ENCODE results near the gene FLVCR2.
"Not testable (repeated sequence)": the region's sequence is repeated elsewhere in the genome, so short reads cannot be mapped to it uniquely, and the experiment has no call there.

Gene FLVCR2

DNA sequence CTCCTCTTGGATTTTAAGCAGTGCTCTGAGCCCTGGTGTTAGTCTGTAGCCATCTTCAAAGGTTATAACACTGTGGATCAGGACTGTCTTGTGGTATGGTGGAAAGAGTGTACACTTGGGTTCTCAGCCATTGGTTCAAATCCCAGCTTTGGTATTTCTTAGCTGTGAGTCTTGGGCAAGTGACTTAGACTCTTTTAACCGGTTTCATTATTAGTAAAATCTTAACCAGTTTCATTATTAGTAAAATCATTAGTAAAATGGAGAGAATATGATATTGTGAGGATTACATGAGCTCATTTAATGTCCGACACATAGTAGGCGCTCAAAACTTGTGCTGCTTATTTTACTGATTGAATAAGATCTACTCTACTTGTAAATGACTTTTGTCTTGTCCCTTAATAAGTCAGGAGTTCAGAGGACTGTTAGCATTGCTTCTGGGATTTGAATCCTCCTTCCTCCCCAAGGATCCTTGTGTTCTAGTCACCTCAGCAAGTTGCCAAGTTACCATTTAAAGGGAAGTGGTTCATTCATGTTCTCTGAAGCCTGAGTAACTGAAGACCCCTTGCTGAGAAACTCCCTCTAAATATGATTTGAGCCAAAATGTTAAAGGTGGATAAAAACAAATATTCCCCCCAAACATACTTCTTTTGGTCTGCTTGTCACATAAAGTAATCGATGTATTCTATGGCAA, 95.1 kb downstream of the FLVCR2 start:
- DNase-seq = no peak

- DNase-seq = no peak
These were observed 97.0 kb downstream of the FLVCR2 start for GRCh38 chr14:75675265-75675960.

DNA sequence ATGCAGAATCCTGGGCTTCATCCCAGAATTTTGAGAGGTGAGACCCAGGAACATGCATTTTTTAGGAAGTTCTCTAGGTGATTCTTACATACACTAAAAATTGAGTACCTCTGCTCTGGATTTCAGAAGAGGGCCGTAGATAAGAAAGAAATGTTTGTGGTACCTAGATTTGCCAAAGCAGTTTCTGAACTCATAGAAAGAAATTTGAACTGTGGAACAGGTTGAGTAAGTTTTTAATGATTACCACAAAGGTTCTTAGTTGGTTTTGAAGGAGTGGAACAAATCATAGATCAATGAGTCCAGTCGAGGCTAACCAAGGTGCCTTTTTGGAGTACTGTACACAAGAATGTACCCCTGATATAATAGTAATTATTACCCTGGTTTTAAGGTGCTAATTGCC, 107.5 kb downstream of the FLVCR2 start:
- DNase-seq = no peak

- DNase-seq = no peak
These were observed 110.6 kb downstream of the FLVCR2 start for GRCh38 chr14:75689012-75689411.

DNA sequence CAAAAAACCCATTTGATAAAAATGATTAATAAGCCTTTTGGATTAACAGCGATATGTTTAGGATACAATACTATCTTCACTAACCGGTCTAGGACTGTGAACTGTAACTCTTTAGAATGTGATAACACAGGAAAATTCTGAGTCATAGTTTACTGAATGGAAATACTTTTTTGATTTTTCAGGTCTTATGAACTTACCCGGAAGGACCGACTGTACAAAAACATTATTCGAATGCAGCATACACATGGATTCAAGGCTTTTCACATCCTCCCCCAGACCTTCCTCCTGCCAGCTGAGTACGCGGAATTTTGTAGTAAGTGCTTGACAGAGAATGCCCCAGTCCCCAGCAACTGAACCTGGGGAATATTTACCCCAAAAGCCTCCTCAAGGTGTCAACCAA, 111.6 kb downstream of the FLVCR2 start:
- DNase-seq = no peak

DNA sequence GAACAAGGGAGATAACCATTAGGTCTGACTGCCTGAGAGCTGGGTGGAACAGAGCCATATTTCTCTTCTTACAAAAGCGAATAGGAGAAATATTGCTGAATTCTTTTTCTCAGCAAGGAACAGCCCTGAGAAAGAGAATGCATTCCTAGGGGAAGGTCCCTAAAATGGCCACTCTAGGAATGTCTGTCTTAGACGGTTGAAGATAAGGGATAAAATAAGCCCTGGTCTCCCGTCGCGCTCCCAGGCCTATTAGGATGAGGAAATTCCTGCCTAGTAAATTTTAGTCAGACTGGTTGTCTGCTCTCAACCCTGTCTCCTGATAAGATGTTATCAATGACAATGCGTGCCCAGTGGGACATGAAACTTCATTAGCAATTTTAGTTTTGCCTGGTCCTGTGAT, 116.6 kb downstream of the FLVCR2 start:
- DNase-seq = not testable (repeated sequence)

- no peak for DNase-seq
These were observed 119.0 kb downstream of the FLVCR2 start for GRCh38 chr14:75697386-75697785.
